ENCODE results near the gene ZDHHC1.

Gene ZDHHC1

GRCh38 chr16:67399749-67400704 is 16.2 kb downstream of the ZDHHC1 start:
- H3K4me3 ChIP-seq (ENCODE audit: low read length) = no peak overlapping the region
- no peak for TF ChIP-seq ZNF274 (IDR thresholded peaks at IDR 0.05; ENCODE audit: low read depth, low read length)

- H3K4me3 ChIP-seq (ENCODE audit: low read length) = no peak overlapping the region
- TF ChIP-seq ZNF274 (IDR thresholded peaks at IDR 0.05; ENCODE audit: low read depth, low read length) = no peak
Measured at GRCh38 chr16:67399218-67399733, 17.0 kb downstream of the ZDHHC1 start.

GRCh38 chr16:67398546-67399217 is 17.6 kb downstream of the ZDHHC1 start:
- no peak for TF ChIP-seq ZNF274 (IDR thresholded peaks at IDR 0.05; ENCODE audit: low read depth, low read length)
- no peak overlapping the region for H3K4me3 ChIP-seq (ENCODE audit: low read length)

GRCh38 chr16:67397812-67398545 is 18.3 kb downstream of the ZDHHC1 start:
- no peak for TF ChIP-seq ZNF274 (IDR thresholded peaks at IDR 0.05; ENCODE audit: low read depth, low read length)
- no peak overlapping the region for H3K4me3 ChIP-seq (ENCODE audit: low read length)

GRCh38 chr16:67397036-67397801 is 19.1 kb downstream of the ZDHHC1 start:
- no peak overlapping the region for H3K4me3 ChIP-seq (ENCODE audit: low read length)
- TF ChIP-seq ZNF274 (IDR thresholded peaks at IDR 0.05; ENCODE audit: low read depth, low read length) = no peak

- H3K4me3 ChIP-seq (ENCODE audit: low read length) = no peak overlapping the region
- no peak for TF ChIP-seq ZNF274 (IDR thresholded peaks at IDR 0.05; ENCODE audit: low read depth, low read length)
Measured at GRCh38 chr16:67396159-67397035, 19.9 kb downstream of the ZDHHC1 start.

GRCh38 chr16:67395458-67396158 is 20.7 kb downstream of the ZDHHC1 start:
- TF ChIP-seq ZNF274 (IDR thresholded peaks at IDR 0.05; ENCODE audit: low read depth, low read length) = no peak
- no peak overlapping the region for H3K4me3 ChIP-seq (ENCODE audit: low read length)

- no peak for TF ChIP-seq ZNF274 (IDR thresholded peaks at IDR 0.05; ENCODE audit: low read depth, low read length)
- H3K4me3 ChIP-seq (ENCODE audit: low read length) = no peak overlapping the region
Measured at GRCh38 chr16:67395105-67395457, 21.2 kb downstream of the ZDHHC1 start.

- no peak overlapping the region for H3K4me3 ChIP-seq (ENCODE audit: low read length)
- TF ChIP-seq ZNF274 (IDR thresholded peaks at IDR 0.05; ENCODE audit: low read depth, low read length) = no peak
Measured at GRCh38 chr16:67394155-67395104, 21.8 kb downstream of the ZDHHC1 start.

- no peak overlapping the region for H3K4me3 ChIP-seq (ENCODE audit: low read length)
- TF ChIP-seq ZNF274 (IDR thresholded peaks at IDR 0.05; ENCODE audit: low read depth, low read length) = no peak
Measured at GRCh38 chr16:67393788-67394154, 22.5 kb downstream of the ZDHHC1 start.

GRCh38 chr16:67393111-67393787 is 23.0 kb downstream of the ZDHHC1 start, which contains the start of gene TPPP3:
TSS of gene TPPP3 (minus strand) at chr16:67393498. CDS start at chr16:67391111, 2,387 bp downstream.
- no peak for TF ChIP-seq ZNF274 (IDR thresholded peaks at IDR 0.05; ENCODE audit: low read depth, low read length)
- no peak within 1 kb of the TSS for H3K4me3 ChIP-seq (ENCODE audit: low read length)

All from GM08714 (cell line).